ENCODE data around the gene PTH1R. TPM values are rescaled to one million over a fixed set of nuclear protein-coding genes. Genes with fewer than 3 reads are reported as not detected.

PTH1R gene
- total and polyA plus RNA-seq, 10 of the 15 experiments (the other 5 are each of a cell fraction or from before 2014, with no cell fraction given) = not detected

DNA sequence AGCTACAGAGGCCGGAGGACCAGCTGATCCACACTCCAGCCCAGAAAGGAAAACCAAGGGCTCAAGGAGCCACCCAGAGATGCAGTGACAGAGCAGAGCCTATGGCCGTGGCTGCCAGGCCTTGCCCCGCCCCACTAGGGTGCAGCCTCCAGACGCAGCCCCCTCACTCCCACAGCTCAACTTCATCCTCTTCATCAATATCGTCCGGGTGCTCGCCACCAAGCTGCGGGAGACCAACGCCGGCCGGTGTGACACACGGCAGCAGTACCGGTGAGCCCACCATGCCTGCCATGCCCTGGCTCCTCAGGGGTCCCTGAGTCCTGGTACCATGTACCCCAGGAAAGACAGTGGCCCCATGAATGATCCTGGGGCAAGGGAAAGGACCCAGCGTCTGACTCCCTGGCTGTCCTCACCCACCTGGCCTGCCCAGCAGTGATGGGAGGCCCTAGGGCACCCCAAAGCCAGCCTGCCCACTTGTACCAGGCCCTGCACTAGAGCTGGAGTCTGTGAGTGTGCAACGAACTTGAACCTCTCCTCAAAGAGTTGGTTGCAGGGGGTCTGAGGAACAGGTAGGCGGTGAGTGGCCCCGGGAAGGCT, 24.2 kb downstream of the PTH1R start (continued):
- TF ChIP-seq FOS (IDR thresholded peaks at IDR 0.05; ENCODE audit: borderline replicate concordance, extremely low read depth, insufficient read length) (no peak), BHLHE40 (IDR thresholded peaks at IDR 0.05; ENCODE audit: borderline replicate concordance in 1 of 2, low read depth in 2 of 2, low read length in 1 of 2) (no peak), CREM (IDR thresholded peaks at IDR 0.05; ENCODE audit: low read depth) (no peak), PML (IDR thresholded peaks at IDR 0.05; ENCODE audit: low read length) (no peak), EP300 (IDR thresholded peaks at IDR 0.05; ENCODE audit: borderline replicate concordance in 1 of 2, control insufficient read depth in 1 of 2, low read depth in 2 of 2, low read length in 2 of 2) (no peak), ATF7 (IDR thresholded peaks at IDR 0.05; ENCODE audit: low read depth) (no peak)
- TF ChIP-seq, protein P1, sequence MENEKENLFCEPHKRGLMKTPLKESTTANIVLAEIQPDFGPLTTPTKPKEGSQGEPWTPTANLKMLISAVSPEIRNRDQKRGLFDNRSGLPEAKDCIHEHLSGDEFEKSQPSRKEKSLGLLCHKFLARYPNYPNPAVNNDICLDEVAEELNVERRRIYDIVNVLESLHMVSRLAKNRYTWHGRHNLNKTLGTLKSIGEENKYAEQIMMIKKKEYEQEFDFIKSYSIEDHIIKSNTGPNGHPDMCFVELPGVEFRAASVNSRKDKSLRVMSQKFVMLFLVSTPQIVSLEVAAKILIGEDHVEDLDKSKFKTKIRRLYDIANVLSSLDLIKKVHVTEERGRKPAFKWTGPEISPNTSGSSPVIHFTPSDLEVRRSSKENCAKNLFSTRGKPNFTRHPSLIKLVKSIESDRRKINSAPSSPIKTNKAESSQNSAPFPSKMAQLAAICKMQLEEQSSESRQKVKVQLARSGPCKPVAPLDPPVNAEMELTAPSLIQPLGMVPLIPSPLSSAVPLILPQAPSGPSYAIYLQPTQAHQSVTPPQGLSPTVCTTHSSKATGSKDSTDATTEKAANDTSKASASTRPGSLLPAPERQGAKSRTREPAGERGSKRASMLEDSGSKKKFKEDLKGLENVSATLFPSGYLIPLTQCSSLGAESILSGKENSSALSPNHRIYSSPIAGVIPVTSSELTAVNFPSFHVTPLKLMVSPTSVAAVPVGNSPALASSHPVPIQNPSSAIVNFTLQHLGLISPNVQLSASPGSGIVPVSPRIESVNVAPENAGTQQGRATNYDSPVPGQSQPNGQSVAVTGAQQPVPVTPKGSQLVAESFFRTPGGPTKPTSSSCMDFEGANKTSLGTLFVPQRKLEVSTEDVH (IDR thresholded peaks at IDR 0.05; ENCODE audit: low read depth, partially characterized antibody) = no peak

GRCh38 chr3:46902188-46902631, 24.7 kb downstream of the PTH1R start:
- H2AFZ ChIP-seq (ENCODE audit: control insufficient read depth, low read depth, low read length) = no peak overlapping the region
- FAIRE-seq (no peak), DNase-seq (ENCODE audit: low read depth, low spot score) (no peak), ATAC-seq (no peak)
- RAD21 ChIA-PET (ENCODE audit: unreplicated experiment) = no interaction called here
- H3K4me2 ChIP-seq (ENCODE audit: control insufficient read depth, insufficient read depth) = no peak overlapping the region
- TF ChIP-seq POLR2AphosphoS2 (IDR thresholded peaks at IDR 0.05; ENCODE audit: low read depth, low read length) = no peak
- no peak for TF ChIP-seq EP300 (IDR thresholded peaks at IDR 0.05; ENCODE audit: borderline replicate concordance in 1 of 2, control insufficient read depth in 1 of 2, low read depth in 2 of 2, low read length in 2 of 2)
- no peak for TF ChIP-seq NFIC (IDR thresholded peaks at IDR 0.05; ENCODE audit: low read depth, low read length)
- no peak for TF ChIP-seq FOXM1 (IDR thresholded peaks at IDR 0.05; ENCODE audit: low read depth, low read length)
- no peak for TF ChIP-seq CEBPB (IDR thresholded peaks at IDR 0.05; ENCODE audit: borderline replicate concordance in 1 of 2, low read depth in 2 of 2, low read length in 2 of 2)
- TF ChIP-seq SMAD5 (IDR thresholded peaks at IDR 0.05; ENCODE audit: low read depth) = no peak
- no peak for TF ChIP-seq CHD1 (IDR thresholded peaks at IDR 0.05; ENCODE audit: low read depth, low read length)
- TF ChIP-seq EZH2 (IDR thresholded peaks at IDR 0.05; ENCODE audit: borderline replicate concordance, control insufficient read depth, low read depth, low read length) = no peak
- no peak for TF ChIP-seq CREB1 (IDR thresholded peaks at IDR 0.05; ENCODE audit: low read depth)
- no peak for TF ChIP-seq BCL11A (IDR thresholded peaks at IDR 0.05; ENCODE audit: low read depth, low read length)
- TF ChIP-seq MTA2 (IDR thresholded peaks at IDR 0.05; ENCODE audit: low read depth) = no peak
- no peak for TF ChIP-seq ZSCAN29 (IDR thresholded peaks at IDR 0.05)
- TF ChIP-seq KDM1A (IDR thresholded peaks at IDR 0.05; ENCODE audit: borderline replicate concordance) = no peak
- no peaks in the 10 kb centered on the region for H3K79me2 ChIP-seq (ENCODE audit: control insufficient read depth, insufficient read depth, low read length)
- intact Hi-C loops (cut with micrococcal nuclease; ENCODE audit: unreplicated experiment) = no loop called here
- 61% methylated on average over 15 of the region's 15 CpGs for WGBS (ENCODE audit: insufficient coverage, insufficient replicate concordance, low lambda C conversion rate, missing lambda C conversion rate)
- POLR2A ChIA-PET = no interaction called here
- no TSS peak for BruUV-seq (replicated peaks)
- H3K4me3 ChIP-seq = no peak overlapping the region
- H3K36me3 ChIP-seq (ENCODE audit: control insufficient read depth in 2 of 2, insufficient read depth in 2 of 2, low read length in 1 of 2) = no peaks in the 10 kb centered on the region
- CTCF ChIA-PET = interaction anchor here (2.2 kb wide), 1 partner anchor 35 kb away, joined by 6 read pairs; no protein-coding TSS in a partner anchor
- in situ Hi-C loops (cut with MboI) = no loop called here
- SMC1A ChIA-PET (ENCODE audit: uncharacterized antibody, unreplicated experiment) = no interaction called here
- H3K9ac ChIP-seq (ENCODE audit: control insufficient read depth, insufficient read depth, low read length) = no peak overlapping the region
- no peak overlapping the region for H3K27ac ChIP-seq (ENCODE audit: control insufficient read depth, insufficient read depth)
- no peaks in the 10 kb centered on the region for H3K4me1 ChIP-seq (ENCODE audit: control insufficient read depth, insufficient read depth, low read length)
- no peaks in the 10 kb centered on the region for H4K20me1 ChIP-seq (ENCODE audit: control insufficient read depth, insufficient read depth)
- no peaks in the 10 kb centered on the region for H3K9me3 ChIP-seq (replicated peaks; ENCODE audit: control insufficient read depth, insufficient read depth, low read length)
- H3K27me3 ChIP-seq (replicated peaks in 1 of 2; ENCODE audit: control insufficient read depth in 2 of 2, insufficient read depth in 2 of 2, low read length in 1 of 2) = no peaks in the 10 kb centered on the region

Data from GM12878 (cell line).